SK-N-SH (cell line): Measurements from ENCODE around the gene EFCAB12. TPM values are rescaled to one million over a fixed set of nuclear protein-coding genes. Genes with fewer than 3 reads are reported as not detected.

Source experiments
- CTCF ChIA-PET: fragments of 300-600, 350-600 bp; formaldehyde crosslinking; extraction: SDS; loops from one replicate; lab custom pipeline; 2021; lab: Yijun Ruan, JAX
- POLR2A ChIA-PET: fragments of 350-600 bp; sonication (Branson Sonifier 250); formaldehyde crosslinking; extraction: SDS; loops from one replicate; lab custom pipeline; 2020; ENCODE audit warnings: antibody characterized with exemption, inconsistent platforms; lab: Yijun Ruan, JAX
- DNase-seq: peaks from one replicate; pipeline ENCODE4 v3.0.0; 2012
- H2AFZ ChIP-seq: fragments of 200-600 bp; sonication (generic); 2 replicates; pipeline ENCODE4 v1.8.1; 2016; ENCODE audit warnings: antibody characterized with exemption, mild to moderate bottlenecking, low read depth
- H3F3A ChIP-seq: fragments of 200-600 bp; sonication (generic); replicated peaks from 2 replicates; pipeline ENCODE3; 2016; ENCODE audit warnings: antibody characterized with exemption, mild to moderate bottlenecking; ENCODE audit not compliant: insufficient read depth
- H3K27ac ChIP-seq, 2 experiments: fragments of 200-500 bp in 1 of 2; fragments of 200-600 bp in 1 of 2; sonication (Bioruptor generic) in 1 of 2; sonication (generic), shearing (Covaris generic) in 1 of 2; 2 replicates each; pipeline versions ENCODE4 v1.5.1 to v1.6.1; 2014 to 2016; ENCODE audit warnings: low read depth in 2 of 2, inconsistent platforms in 1 of 2, low read length in 1 of 2, mild to moderate bottlenecking in 1 of 2, mixed read lengths in 1 of 2
- H3K27me3 ChIP-seq: fragments of 200-600 bp; sonication (generic), shearing (Covaris generic); 2 replicates; pipeline ENCODE4 v1.6.1; 2016; ENCODE audit warnings: mixed run types; ENCODE audit not compliant: insufficient read depth
- H3K36me3 ChIP-seq, 2 experiments: fragments of 200-500 bp in 1 of 2; fragments of 200-600 bp in 1 of 2; sonication (Bioruptor generic) in 1 of 2; sonication (generic) in 1 of 2; replicated peaks in 1 of 2; 2 replicates each; pipeline versions ENCODE3 to v1.5.1; 2014 to 2016; ENCODE audit warnings: low read length in 1 of 2, mild to moderate bottlenecking in 1 of 2; ENCODE audit not compliant: insufficient read depth in 2 of 2, control insufficient read depth in 1 of 2
- H3K4me1 ChIP-seq, 2 experiments: fragments of 200-500 bp in 1 of 2; fragments of 200-600 bp in 1 of 2; sonication (Bioruptor generic) in 1 of 2; sonication (generic), shearing (Covaris generic) in 1 of 2; 2 replicates each; pipeline versions ENCODE4 v1.5.1 to v1.6.1; 2014 to 2016; ENCODE audit warnings: low read depth in 1 of 2, low read length in 1 of 2, mixed run types in 1 of 2; ENCODE audit not compliant: insufficient read depth in 2 of 2, control insufficient read depth in 1 of 2
- H3K4me2 ChIP-seq: fragments of 200-600 bp; sonication (generic), shearing (Covaris generic); 2 replicates; pipeline ENCODE4 v1.6.1; 2017; ENCODE audit warnings: mixed run types
- H3K4me3 ChIP-seq, 2 experiments: fragments of 200-500 bp in 1 of 2; fragments of 200-600 bp in 1 of 2; sonication (Bioruptor generic) in 1 of 2; sonication (generic), shearing (Covaris generic) in 1 of 2; 2 replicates each; pipeline versions ENCODE4 v1.5.1 to v1.8.1; 2014 to 2016; ENCODE audit warnings: low read depth in 2 of 2, inconsistent platforms in 1 of 2, low read length in 1 of 2, mild to moderate bottlenecking in 1 of 2, mixed read lengths in 1 of 2, moderate library complexity in 1 of 2
- H3K79me2 ChIP-seq: fragments of 200-600 bp; sonication (generic); 2 replicates; pipeline ENCODE4 v1.8.1; 2017; ENCODE audit warnings: mild to moderate bottlenecking; ENCODE audit not compliant: insufficient read depth
- H3K9ac ChIP-seq: fragments of 200-600 bp; sonication (generic); 2 replicates; pipeline ENCODE4 v1.6.1; 2017; ENCODE audit warnings: mixed run types
- H3K9me2 ChIP-seq: fragments of 200-600 bp; sonication (generic); 2 replicates; pipeline ENCODE4 v1.6.1; 2017; ENCODE audit warnings: mixed run types
- H3K9me3 ChIP-seq: fragments of 200-600 bp; sonication (generic); 2 replicates; pipeline ENCODE4 v1.6.1; 2017; ENCODE audit warnings: mixed run types, mild to moderate bottlenecking, moderate library complexity
- H4K20me1 ChIP-seq: fragments of 200-600 bp; sonication (generic); 2 replicates; pipeline ENCODE4 v1.6.1; 2017; ENCODE audit warnings: mild to moderate bottlenecking, mixed run types; ENCODE audit not compliant: insufficient read depth
- CHD2 ChIP-seq: fragments of 150-350 bp; IDR thresholded peaks from 2 replicates; pipeline ENCODE4 v1.6.1; 2018; ENCODE audit warnings: low read length; ENCODE audit not compliant: partially characterized antibody
- CTCF ChIP-seq: fragments of 200-600 bp; sonication (generic); IDR thresholded peaks from 2 replicates; pipeline ENCODE4 v1.6.1; 2017; ENCODE audit warnings: antibody characterized with exemption, mild to moderate bottlenecking, moderate library complexity
- ELF1 ChIP-seq: IDR thresholded peaks from 2 replicates; pipeline ENCODE4 v1.4.0; 2012
- EP300 ChIP-seq, 2 experiments: IDR thresholded peaks; 2 replicates each; pipeline versions ENCODE4 v1.4.0 to v1.6.1; 2012; ENCODE audit warnings: borderline replicate concordance in 1 of 2, low read depth in 1 of 2, low read length in 1 of 2
- EZH2phosphoT487 ChIP-seq: fragments of 200-600 bp; sonication (generic); IDR thresholded peaks from 2 replicates; pipeline ENCODE4 v1.6.1; 2017; ENCODE audit warnings: low read depth, mixed run types, mild to moderate bottlenecking, antibody characterized with exemption, moderate library complexity, borderline replicate concordance
- FOSL2 ChIP-seq: IDR thresholded peaks from 2 replicates; pipeline ENCODE4 v1.4.0; 2012; ENCODE audit warnings: low read depth, mild to moderate bottlenecking, moderate library complexity, borderline replicate concordance
- FOXJ3 ChIP-seq: sonication (generic); formaldehyde crosslinking; IDR thresholded peaks from 2 replicates; pipeline ENCODE4 v1.5.1; 2020; ENCODE audit warnings: mild to moderate bottlenecking, missing genetic modification reagents
- FOXM1 ChIP-seq: IDR thresholded peaks from 2 replicates; pipeline ENCODE4 v1.4.0; 2012; ENCODE audit warnings: low read depth, mild to moderate bottlenecking
- GABPA ChIP-seq: IDR thresholded peaks from 2 replicates; pipeline ENCODE4 v1.4.0; 2012; ENCODE audit warnings: low read depth, mild to moderate bottlenecking
- GATA2 ChIP-seq: sonication (generic); formaldehyde crosslinking; IDR thresholded peaks from 2 replicates; pipeline ENCODE4 v1.5.0; 2020; ENCODE audit warnings: mild to moderate bottlenecking, missing genetic modification reagents
- IRF3 ChIP-seq: fragments of 150-350 bp; IDR thresholded peaks from 2 replicates; pipeline ENCODE4 v1.6.1; 2016; ENCODE audit warnings: mild to moderate bottlenecking, low read depth, low read length
- JUND ChIP-seq: IDR thresholded peaks from 2 replicates; pipeline ENCODE4 v1.4.0; 2012
- MAX ChIP-seq: IDR thresholded peaks from 2 replicates; pipeline ENCODE4 v1.4.0; 2012; ENCODE audit warnings: low read depth
- MEF2A ChIP-seq: IDR thresholded peaks from 2 replicates; pipeline ENCODE4 v1.4.0; 2012; ENCODE audit warnings: low read depth, borderline replicate concordance
- MXI1 ChIP-seq: IDR thresholded peaks from 2 replicates; pipeline ENCODE4 v1.6.1; 2012; ENCODE audit warnings: mild to moderate bottlenecking, low read depth, low read length, improper control_type of control experiment
- NFIC ChIP-seq: IDR thresholded peaks from 2 replicates; pipeline ENCODE4 v1.4.0; 2012; ENCODE audit warnings: borderline replicate concordance
- NRF1 ChIP-seq: IDR thresholded peaks from 2 replicates; pipeline ENCODE4 v1.6.1; 2012; ENCODE audit warnings: low read depth, mild to moderate bottlenecking, low read length
- PBX3 ChIP-seq: IDR thresholded peaks from 2 replicates; pipeline ENCODE4; 2012
- POLR2AphosphoS5 ChIP-seq: IDR thresholded peaks from 2 replicates; pipeline ENCODE4 v1.6.1; 2012; ENCODE audit warnings: low read depth, low read length
- RAD21 ChIP-seq: IDR thresholded peaks from 2 replicates; pipeline ENCODE4 v1.6.1; 2012; ENCODE audit warnings: mild to moderate bottlenecking, low read length
- RCOR1 ChIP-seq: fragments of 150-350 bp; IDR thresholded peaks from 2 replicates; pipeline ENCODE4 v1.6.1; 2017; ENCODE audit warnings: antibody characterized with exemption, low read length
- RFX5 ChIP-seq: IDR thresholded peaks from 2 replicates; pipeline ENCODE4 v1.6.1; 2012; ENCODE audit warnings: mild to moderate bottlenecking, improper control_type of control experiment, low read length
- RXRA ChIP-seq: IDR thresholded peaks from 2 replicates; pipeline ENCODE4 v1.4.0; 2012; ENCODE audit warnings: low read depth, mild to moderate bottlenecking, borderline replicate concordance
- SIN3A ChIP-seq: IDR thresholded peaks from 2 replicates; pipeline ENCODE4 v1.6.1; 2012; ENCODE audit warnings: low read depth, mild to moderate bottlenecking, low read length, moderate library complexity, borderline replicate concordance
- SMC3 ChIP-seq: IDR thresholded peaks from 2 replicates; pipeline ENCODE4 v1.6.1; 2012; ENCODE audit warnings: low read depth, low read length, improper control_type of control experiment
- TAF1 ChIP-seq: IDR thresholded peaks from 2 replicates; pipeline ENCODE4 v1.6.1; 2012; ENCODE audit warnings: low read depth, mild to moderate bottlenecking, low read length, moderate library complexity, borderline replicate concordance
- TCF12 ChIP-seq: IDR thresholded peaks from 2 replicates; pipeline ENCODE4 v1.4.0; 2012
- TEAD4 ChIP-seq: IDR thresholded peaks from 2 replicates; pipeline ENCODE4 v1.4.0; 2012; ENCODE audit warnings: mild to moderate bottlenecking, borderline replicate concordance; ENCODE audit not compliant: insufficient read depth
- USF1 ChIP-seq: IDR thresholded peaks from 2 replicates; pipeline ENCODE4 v1.4.0; 2012; ENCODE audit warnings: low read depth, borderline replicate concordance
- USF2 ChIP-seq: fragments of 150-350 bp; IDR thresholded peaks from 2 replicates; pipeline ENCODE4 v1.6.1; 2017; ENCODE audit warnings: antibody characterized with exemption, low read length, low read depth, borderline replicate concordance
- YY1 ChIP-seq: IDR thresholded peaks from 2 replicates; pipeline ENCODE4 v1.4.0; 2012; ENCODE audit warnings: low read depth, mild to moderate bottlenecking
- WGBS: methylation state at CpG from one replicate; pipeline ENCODE4 v1.1.6; 2017; ENCODE audit warnings: low lambda C conversion rate; 5-methylcytosine and 5-hydroxymethylcytosine counted together
- polyA plus RNA-seq, 3 experiments: library from polyadenylated mRNA; depleted of rRNA; stranded (reverse); fragments of >200 nt; gene quantifications; 2 replicates each; pipeline ENCODE4 v1.2.3, GENCODE V29; 2012

Gene EFCAB12
- polyA plus RNA-seq, 1 of the 3 experiments (the other 2 are of a cell fraction), result 0.38 TPM

GRCh38 chr3:129441782-129442181 lies 13.3 kb upstream of the EFCAB12 start:
- ChIA-PET CTCF (no interaction called here), POLR2A (interaction anchor here (0.8 to 2.3 kb wide), 3 partner anchors 12 to 126 kb away, joined by 3 to 12 read pairs (median 4); a partner anchor contains a TSS)
- peaks cover 65% of the 10 kb centered on the region for H3K79me2 ChIP-seq
- H3F3A ChIP-seq, result peaks cover 13% of the 10 kb centered on the region
- peaks cover 19 to 31% of the 10 kb centered on the region in 2 experiments; a peak in 3 of 4 replicates for H3K4me1 ChIP-seq
- H3K4me2 ChIP-seq, result peak overlapping the region; percentile 85
- H3K9ac ChIP-seq, result peak overlapping the region; percentile 27; the same call in 1 of the 2 replicates
- H2AFZ ChIP-seq, result peak overlapping the region; percentile 25
- no peaks in the 10 kb centered on the region for H3K9me3 ChIP-seq
- H3K9me2 ChIP-seq, result no peaks in the 10 kb centered on the region
- H3K27ac ChIP-seq, result peak overlapping the region; percentile 83 to 91; a peak in 3 of 4 replicates
- H3K4me3 ChIP-seq, result peak overlapping the region in 1 of 2 experiments; percentile 93; a peak in 2 of 4 replicates
- peak; percentile 41 for DNase-seq
- no peaks in the 10 kb centered on the region for H3K27me3 ChIP-seq
- WGBS, result 27% methylated on average over 4 of the region's 4 CpGs
- no peaks in the 10 kb centered on the region for H4K20me1 ChIP-seq
- peaks cover 14% of the 10 kb centered on the region in 2 experiments for H3K36me3 ChIP-seq
- TF ChIP-seq POLR2AphosphoS5 (no peak), CHD2 (peak; percentile 33), RFX5 (no peak), FOXJ3 (CRISPR knock-in tag) (no peak), USF1 (no peak), PBX3 (no peak), NFIC (no peak; the same call in 1 of the 2 replicates), GATA2 (no peak), FOXM1 (no peak), TAF1 (no peak), CTCF (0 out of 2 replicates have a peak, but pooled peaks have one; percentile 7), JUND (no peak), NRF1 (no peak), YY1 (no peak), EZH2phosphoT487 (no peak), RXRA (no peak), GABPA (no peak), MXI1 (peak; percentile 66; the same call in 1 of the 2 replicates), RAD21 (peak; percentile 56), RCOR1 (peak; percentile 60), IRF3 (no peak), TEAD4 (no peak), SIN3A (no peak), EP300 (IDR thresholded peaks at IDR 0.05; ENCODE audit: borderline replicate concordance in 1 of 2, low read depth in 1 of 2, low read length in 1 of 2) (no peak), MEF2A (no peak), TCF12 (no peak), MAX (peak; percentile 82; the same call in 1 of the 2 replicates), USF2 (no peak), ELF1 (no peak), SMC3 (no peak), FOSL2 (no peak)
